ENCODE results near the gene CHRND. TPM values are rescaled to one million over a fixed set of nuclear protein-coding genes. Genes with fewer than 3 reads are reported as not detected.

Gene CHRND
- total and polyA plus RNA-seq, 8 donors = 0.07 to 0.22 (median 0.12) TPM; not detected in 5

- no peaks in the 10 kb centered on the region for H3K9me3 ChIP-seq
- intact Hi-C loops (cut with DNase I) = loop anchor here in 1 of 3 donors (2.0 kb wide), 1 partner anchor 76 kb away; no protein-coding TSS in a partner anchor
- FAIRE-seq (no peak), ATAC-seq (no peak), DNase-seq (peak in 1 of 6 donors; percentile 29)
- H3K4me3 ChIP-seq = no peak overlapping the region
- no peak for TF ChIP-seq CTCF (IDR thresholded peaks at IDR 0.05)
- H3K27me3 ChIP-seq = peaks cover 0 to 17% (median 8%) of the 10 kb centered on the region in 4 donors
- 60 to 75% methylated on average over 13 to 15 of the region's 15 CpGs for WGBS, 2 donors
- H3K36me3 ChIP-seq = no peaks in the 10 kb centered on the region
- no peak overlapping the region for H3K27ac ChIP-seq
- peaks cover 0 to 20% (median 14%) of the 10 kb centered on the region in 3 donors for H3K4me1 ChIP-seq
Observed at GRCh38 chr2:232520489-232520888, 5.5 kb upstream of the CHRND start.

GRCh38 chr2:232521098-232521497 lies 4.9 kb upstream of the CHRND start:
- peaks cover 0 to 17% (median 8%) of the 10 kb centered on the region in 4 donors for H3K27me3 ChIP-seq
- peaks cover 0 to 22% (median 14%) of the 10 kb centered on the region in 3 donors for H3K4me1 ChIP-seq
- WGBS, 2 donors = 84 to 87% methylated on average over 14 of the region's 14 CpGs
- DNase-seq = peak in 1 of 6 donors; percentile 57
- no peaks in the 10 kb centered on the region for H3K9me3 ChIP-seq
- H3K4me3 ChIP-seq = no peak overlapping the region
- intact Hi-C loops (cut with DNase I) = loop anchor here in 1 of 3 donors (2.0 kb wide), 1 partner anchor 76 kb away; no protein-coding TSS in a partner anchor
- no peak for TF ChIP-seq CTCF (IDR thresholded peaks at IDR 0.05)
- H3K27ac ChIP-seq = no peak overlapping the region
- ATAC-seq = no peak
- H3K36me3 ChIP-seq = no peaks in the 10 kb centered on the region
- no peak for FAIRE-seq

GRCh38 chr2:232521959-232522622 lies 3.9 kb upstream of the CHRND start:
- no peak overlapping the region for H3K27ac ChIP-seq
- no peak for FAIRE-seq
- H3K9me3 ChIP-seq = no peaks in the 10 kb centered on the region
- H3K27me3 ChIP-seq = peaks cover 0 to 17% (median 8%) of the 10 kb centered on the region in 4 donors
- ATAC-seq = peak; percentile 61 to 73 (median 69)
- peak; percentile 90 to 96 (median 93) for TF ChIP-seq CTCF (IDR thresholded peaks at IDR 0.05)
- peak in 4 of 6 donors; percentile 62 to 93 (median 78) for DNase-seq
- no peaks in the 10 kb centered on the region for H3K36me3 ChIP-seq
- peak overlapping the region in 2 of 4 donors; percentile 22 to 31 for H3K4me3 ChIP-seq
- peaks cover 0 to 22% (median 14%) of the 10 kb centered on the region in 3 donors for H3K4me1 ChIP-seq
- intact Hi-C loops (cut with DNase I) = loop anchor here in 1 of 3 donors (2.0 kb wide), 1 partner anchor 77 kb away; no protein-coding TSS in a partner anchor
- WGBS, 2 donors = 5 to 6% methylated on average over 37 to 66 of the region's 66 CpGs

DNA sequence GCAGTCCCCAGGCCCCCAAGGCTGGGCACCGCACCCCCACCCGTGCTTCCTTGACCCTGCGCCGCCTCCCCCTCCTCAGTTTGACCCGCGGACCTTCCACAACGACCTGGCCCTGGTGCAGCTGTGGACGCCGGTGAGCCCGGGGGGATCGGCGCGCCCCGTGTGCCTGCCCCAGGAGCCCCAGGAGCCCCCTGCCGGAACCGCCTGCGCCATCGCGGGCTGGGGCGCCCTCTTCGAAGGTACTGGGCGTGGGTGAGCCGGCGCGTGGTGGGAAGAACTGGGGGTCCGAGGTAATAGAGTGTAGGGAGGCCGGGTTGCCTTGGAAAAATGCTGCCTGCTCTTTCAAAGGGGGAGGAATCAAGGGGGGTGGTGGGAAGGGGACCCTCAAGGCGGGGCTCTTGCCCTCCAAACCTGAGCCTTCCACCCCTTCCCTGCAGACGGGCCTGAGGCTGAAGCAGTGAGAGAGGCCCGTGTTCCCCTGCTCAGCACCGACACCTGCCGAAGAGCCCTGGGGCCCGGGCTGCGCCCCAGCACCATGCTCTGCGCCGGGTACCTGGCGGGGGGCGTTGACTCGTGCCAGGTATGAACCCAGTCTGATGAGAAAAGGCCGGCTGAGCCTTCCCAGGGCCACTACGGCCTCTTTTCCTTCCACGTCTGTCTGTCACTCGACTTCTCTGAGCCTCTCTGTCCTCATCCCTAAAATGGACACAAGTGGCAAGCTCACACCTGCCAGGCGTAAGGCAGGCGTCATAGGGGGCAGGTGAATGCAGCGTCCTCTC lies 3.1 kb upstream of the CHRND start:
- no peak for DNase-seq
- H3K36me3 ChIP-seq = no peaks in the 10 kb centered on the region
- peaks cover 0 to 22% (median 14%) of the 10 kb centered on the region in 3 donors for H3K4me1 ChIP-seq
- intact Hi-C loops (cut with DNase I) = no loop called here
- no peak for TF ChIP-seq CTCF (IDR thresholded peaks at IDR 0.05)
- no peak for ATAC-seq
- H3K9me3 ChIP-seq = no peaks in the 10 kb centered on the region
- WGBS, 2 donors = 15 to 19% methylated on average over 32 to 46 of the region's 46 CpGs
- peaks cover 0 to 17% (median 8%) of the 10 kb centered on the region in 4 donors for H3K27me3 ChIP-seq
- no peak overlapping the region for H3K27ac ChIP-seq
- H3K4me3 ChIP-seq = peak overlapping the region in 1 of 4 donors; percentile 31
- FAIRE-seq = no peak

All from pancreas (tissue), 10 donors.